GM12892 (cell line): Measurements from ENCODE around the gene PGR.

ENCODE experiments used
- POLR2A ChIP-seq: IDR thresholded peaks from 2 replicates; pipeline ENCODE4 v1.6.1; 2011; ENCODE audit warnings: low read depth, low read length, control low read depth
- POLR2AphosphoS5 ChIP-seq: IDR thresholded peaks from 2 replicates; pipeline ENCODE4 v1.6.1; 2011; ENCODE audit warnings: low read depth, low read length, control low read depth
- TAF1 ChIP-seq: IDR thresholded peaks from 2 replicates; pipeline ENCODE4 v1.6.1; 2011; ENCODE audit warnings: low read depth, mild to moderate bottlenecking, control low read depth, low read length, borderline replicate concordance

DNA sequence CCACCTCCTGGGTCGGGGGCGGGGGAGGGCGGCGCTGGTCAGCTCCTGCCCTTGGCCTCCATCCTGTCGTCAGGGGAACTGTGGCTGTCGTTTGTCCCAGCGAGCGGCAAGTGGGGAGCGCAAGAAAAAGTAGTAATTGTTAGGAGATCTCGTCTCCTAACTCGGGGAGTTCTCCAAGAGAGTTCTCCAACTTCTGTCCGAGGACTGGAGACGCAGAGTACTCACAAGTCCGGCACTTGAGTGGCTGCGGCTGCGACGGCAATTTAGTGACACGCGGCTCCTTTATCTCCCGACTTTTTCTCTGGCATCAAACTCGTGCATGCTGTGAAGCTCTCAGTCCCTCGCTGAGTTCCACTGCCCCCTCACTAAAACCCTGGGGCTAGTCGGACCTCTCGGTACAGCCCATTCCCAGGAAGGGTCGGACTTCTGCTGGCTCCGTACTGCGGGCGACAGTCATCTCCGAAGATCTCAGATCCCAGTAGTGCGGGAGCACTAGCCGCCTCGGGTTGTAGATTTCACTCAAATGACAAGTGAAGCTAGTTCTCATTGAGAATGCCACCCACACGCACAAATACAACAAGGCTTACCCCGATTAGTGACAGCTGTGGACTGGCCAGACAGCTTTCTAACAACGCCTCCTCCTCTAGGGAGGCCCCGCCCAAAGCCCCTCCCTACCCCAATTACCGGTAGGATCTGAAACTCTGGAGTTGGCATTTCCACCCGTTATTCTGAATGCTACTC is at the start of gene PGR:
- no peak for TF ChIP-seq POLR2AphosphoS5
- no peak for TF ChIP-seq POLR2A
- no peak for TF ChIP-seq TAF1
